HG02938 (cell line): ENCODE measurements around the gene SPDYE11.
"Not testable (repeated sequence)": the region's sequence is repeated elsewhere in the genome, so short reads cannot be mapped to it uniquely, and the experiment has no call there.

Source experiments
- ATAC-seq: cut with Tn5 transposase; IDR thresholded peaks from one replicate; pipeline ENCODE4 v1.9.1; 2021; ENCODE audit warnings: mild to moderate bottlenecking, moderate library complexity; ENCODE audit not compliant: unreplicated experiment

Gene SPDYE11, protein sequence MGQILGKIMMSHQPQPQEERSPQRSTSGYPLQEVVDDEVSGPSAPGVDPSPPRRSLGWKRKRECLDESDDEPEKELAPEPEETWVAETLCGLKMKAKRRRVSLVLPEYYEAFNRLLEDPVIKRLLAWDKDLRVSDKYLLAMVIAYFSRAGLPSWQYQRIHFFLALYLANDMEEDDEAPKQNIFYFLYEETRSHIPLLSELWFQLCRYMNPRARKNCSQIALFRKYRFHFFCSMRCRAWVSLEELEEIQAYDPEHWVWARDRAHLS

DNA sequence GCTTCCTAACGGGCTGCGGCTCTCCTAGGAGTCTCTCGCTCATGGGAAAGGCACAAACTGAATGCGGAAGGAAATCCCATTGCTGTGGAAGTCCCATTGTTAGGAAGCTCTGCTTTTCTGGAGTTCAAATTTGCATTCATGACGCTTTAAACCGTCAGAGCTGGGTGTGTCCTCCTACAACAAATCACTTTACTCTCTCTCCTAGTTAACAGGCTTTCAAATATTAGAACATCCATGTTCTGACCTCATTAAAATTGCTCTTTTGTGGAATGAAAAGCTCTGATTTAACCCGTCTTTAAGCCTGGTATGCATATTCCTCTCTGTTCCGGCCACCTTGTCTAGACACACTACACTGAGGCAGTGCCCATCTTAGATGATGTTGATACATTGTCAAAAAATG lies at the start of gene SPDYE11:
Gene SPDYE11 (minus strand): TSS at position 101 of the 400 bp plus-strand sequence. CDS start 1,800 bp downstream, outside the sequence.
- not testable (repeated sequence) for ATAC-seq

DNA sequence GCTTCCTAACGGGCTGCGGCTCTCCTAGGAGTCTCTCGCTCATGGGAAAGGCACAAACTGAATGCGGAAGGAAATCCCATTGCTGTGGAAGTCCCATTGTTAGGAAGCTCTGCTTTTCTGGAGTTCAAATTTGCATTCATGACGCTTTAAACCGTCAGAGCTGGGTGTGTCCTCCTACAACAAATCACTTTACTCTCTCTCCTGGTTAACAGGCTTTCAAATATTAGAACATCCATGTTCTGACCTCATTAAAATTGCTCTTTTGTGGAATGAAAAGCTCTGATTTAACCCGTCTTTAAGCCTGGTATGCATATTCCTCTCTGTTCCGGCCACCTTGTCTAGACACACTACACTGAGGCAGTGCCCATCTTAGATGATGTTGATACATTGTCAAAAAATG lies 28.2 kb upstream of the SPDYE11 start, which contains the start of gene SPDYE9:
Gene SPDYE9 (minus strand): TSS at position 101 of the 400 bp plus-strand sequence. CDS start 1,800 bp downstream, outside the sequence.
- not testable (repeated sequence) for ATAC-seq

DNA sequence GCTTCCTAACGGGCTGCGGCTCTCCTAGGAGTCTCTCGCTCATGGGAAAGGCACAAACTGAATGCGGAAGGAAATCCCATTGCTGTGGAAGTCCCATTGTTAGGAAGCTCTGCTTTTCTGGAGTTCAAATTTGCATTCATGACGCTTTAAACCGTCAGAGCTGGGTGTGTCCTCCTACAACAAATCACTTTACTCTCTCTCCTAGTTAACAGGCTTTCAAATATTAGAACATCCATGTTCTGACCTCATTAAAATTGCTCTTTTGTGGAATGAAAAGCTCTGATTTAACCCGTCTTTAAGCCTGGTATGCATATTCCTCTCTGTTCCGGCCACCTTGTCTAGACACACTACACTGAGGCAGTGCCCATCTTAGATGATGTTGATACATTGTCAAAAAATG lies 28.0 kb downstream of the SPDYE11 start, which contains the start of gene SPDYE8:
Gene SPDYE8 (minus strand): TSS at position 101 of the 400 bp plus-strand sequence. CDS start 1,800 bp downstream, outside the sequence.
- not testable (repeated sequence) for ATAC-seq

DNA sequence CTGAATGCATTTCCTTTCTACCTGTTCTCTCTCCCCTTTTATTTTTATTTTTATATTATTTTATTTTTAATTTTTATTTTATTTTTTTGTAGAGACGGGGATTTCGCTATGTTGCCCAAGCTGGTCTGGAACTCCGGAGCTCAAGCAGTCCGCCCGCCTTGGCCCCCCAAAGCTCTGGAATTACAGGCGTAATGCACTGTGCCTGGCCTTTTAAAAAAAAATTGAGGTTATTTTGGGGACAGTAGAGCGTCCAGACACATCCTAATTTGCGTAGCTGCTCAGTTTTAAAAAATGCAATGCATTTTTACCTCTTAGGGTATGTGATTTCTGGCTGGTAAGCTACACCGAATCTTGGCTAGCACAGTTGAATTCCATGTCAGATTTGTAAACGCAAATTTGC lies 51.2 kb downstream of the SPDYE11 start:
- not testable (repeated sequence) for ATAC-seq

DNA sequence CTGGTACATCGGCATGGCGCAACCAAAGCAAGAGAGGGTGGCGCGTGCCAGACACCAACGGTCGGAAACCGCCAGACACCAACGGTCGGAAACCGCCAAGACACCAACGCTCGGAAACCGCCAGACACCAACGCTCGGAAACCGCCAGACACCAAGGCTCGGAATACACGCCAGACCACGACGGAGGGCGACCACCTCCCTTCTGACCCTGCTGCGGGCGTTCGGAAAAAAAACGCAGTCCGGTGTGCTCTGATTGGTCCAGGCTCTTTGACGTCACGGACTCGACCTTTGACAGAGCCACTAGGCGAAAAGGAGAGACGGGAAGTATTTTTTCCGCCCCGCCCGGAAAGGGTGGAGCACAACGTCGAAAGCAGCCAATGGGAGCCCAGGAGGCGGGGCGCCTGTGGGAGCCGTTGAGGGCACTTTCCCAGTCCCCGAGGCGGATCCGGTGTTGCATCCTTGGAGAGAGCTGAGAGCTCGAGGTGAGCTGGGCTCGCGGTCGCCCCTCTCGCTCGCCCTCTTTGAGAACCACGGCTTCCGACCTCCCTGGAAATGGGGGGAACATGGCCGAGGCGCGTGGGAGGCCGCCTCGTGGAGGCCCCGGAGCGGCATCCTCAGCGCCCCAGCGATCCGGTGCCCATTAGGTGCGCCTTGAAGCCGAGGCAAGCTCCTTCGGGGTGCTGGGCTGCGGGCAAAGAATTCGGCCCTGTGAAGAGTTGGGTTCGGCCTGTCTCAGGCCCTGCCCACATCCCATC lies 51.8 kb downstream of the SPDYE11 start:
- ATAC-seq = peak; percentile 79

DNA sequence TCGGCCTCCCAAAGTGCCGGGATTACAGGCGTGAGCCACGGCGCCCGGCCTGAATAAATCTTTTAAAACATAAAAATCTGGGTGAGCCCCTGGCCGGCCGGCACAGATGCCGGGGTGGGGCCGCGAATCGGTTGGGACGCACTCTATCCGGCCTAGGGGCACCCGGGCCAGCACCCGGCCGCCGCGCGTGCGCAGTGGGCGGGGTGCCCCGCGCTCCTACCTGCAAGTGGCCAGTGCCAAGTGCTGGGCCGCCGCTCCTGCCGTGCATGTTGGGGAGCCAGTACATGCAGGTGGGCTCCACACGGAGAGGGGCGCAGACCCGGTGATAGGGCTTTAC lies 52.4 kb downstream of the SPDYE11 start:
- ATAC-seq = peak; percentile 71

DNA sequence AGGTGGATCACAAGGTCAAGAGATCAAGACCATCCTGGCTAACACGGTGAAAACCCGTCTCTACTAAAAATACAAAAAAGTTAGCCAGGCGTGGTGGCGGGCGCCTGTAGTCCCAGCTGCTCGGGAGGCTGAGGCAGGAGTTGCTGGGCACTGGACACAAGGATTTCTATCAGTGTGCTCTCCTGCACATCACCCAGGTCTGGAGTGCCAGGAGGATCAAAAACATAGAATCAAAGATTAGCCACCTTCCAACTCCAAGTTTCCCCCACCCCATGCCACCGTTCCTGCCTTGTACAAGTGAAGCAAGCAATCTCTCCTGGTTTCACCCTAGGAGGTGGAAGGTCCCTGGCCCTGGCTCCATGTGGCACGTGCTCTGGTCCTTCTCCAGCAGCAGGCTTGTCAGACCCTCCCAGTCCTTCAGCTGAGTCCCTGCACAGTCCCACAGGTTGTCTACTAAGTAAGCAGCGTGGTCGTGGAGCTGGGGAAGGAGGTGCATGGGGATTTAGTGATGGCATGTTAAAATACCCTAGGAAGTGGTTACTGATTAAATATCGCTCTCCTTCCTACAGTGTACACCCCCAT lies 59.7 kb downstream of the SPDYE11 start:
- ATAC-seq = not testable (repeated sequence)
